ENCODE measurements around the gene NUP153.

NUP153 gene

DNA sequence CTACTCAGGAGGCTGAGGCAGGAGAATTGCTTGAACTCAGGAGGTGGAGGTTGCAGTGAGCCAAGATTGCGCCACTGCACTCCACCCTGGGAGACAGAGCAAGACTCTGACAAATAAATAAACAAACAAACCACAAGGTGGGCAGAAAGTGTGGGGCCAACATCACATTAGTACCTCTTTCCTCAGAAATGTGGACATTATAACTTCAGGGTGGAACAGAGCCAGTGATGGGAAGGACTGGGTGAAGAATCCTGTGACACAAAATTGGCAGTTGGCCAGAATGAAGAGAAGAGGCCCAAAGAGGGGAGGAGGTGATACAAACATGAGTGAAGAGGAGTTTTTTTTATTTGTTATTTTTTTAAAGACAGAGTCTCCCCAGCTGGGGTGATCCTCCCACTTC is 50.6 kb downstream of the NUP153 start:
- DNase-seq, result peak; percentile 23

DNA sequence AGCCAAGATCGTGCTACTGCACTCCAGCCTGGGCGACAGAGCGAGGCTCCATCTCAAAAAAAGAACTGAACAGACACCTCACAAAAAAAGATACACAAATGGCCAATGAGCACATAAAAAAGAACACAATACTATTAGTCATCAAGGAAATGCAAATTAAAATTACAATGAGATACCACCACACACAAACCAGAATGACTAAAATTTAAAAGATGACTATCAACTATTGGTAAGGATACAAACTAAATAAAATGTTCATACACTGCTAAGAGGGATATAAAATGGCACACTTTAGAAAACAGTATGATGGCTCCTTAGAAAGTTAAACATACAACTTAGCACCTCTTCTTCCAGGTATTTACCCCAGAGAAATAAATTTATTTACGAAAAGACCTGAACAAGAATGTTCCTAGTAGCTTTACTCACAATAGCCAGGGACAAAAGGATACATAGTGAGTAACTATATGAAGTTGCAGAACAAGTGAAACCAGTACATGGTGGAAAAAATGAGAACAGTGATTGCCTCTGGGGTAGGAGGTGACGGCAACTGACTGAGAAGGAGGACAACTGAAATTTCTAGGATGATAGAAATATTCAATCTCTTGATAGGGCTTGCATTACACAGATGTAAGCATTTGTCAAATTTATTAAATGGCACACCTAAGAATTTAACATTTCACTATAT is 53.4 kb downstream of the NUP153 start:
- no peak for DNase-seq

DNA sequence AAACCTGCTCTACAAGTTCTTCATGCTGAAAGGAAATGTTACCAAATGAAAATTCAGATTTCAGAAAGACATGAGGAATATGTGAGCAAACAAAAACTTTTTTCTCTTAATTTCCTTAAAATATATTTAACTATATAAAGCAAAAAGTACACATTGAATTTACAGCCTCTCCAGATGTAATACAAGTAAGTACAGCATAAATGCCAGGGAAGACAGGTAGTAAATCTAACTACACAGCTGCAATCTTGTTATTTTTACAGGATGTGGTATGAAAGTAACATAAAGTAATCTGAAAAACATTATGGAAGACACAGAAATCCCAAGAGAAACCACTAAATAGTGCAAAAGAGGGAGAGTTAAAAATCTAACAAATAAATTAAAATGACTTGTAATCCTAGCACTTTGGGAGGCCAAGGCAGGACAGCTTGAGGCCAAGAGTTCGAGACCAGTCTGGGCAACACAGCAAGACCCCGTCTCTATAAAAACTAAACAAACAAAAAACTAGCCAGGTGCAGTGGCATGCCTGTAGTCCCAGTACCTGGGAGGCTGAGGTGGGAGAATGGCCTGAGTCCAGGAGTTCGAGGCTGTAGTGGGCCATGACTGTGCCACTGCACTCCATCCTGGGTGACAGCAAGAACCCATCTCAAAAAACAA is 55.9 kb downstream of the NUP153 start:
- no peak for DNase-seq

DNA sequence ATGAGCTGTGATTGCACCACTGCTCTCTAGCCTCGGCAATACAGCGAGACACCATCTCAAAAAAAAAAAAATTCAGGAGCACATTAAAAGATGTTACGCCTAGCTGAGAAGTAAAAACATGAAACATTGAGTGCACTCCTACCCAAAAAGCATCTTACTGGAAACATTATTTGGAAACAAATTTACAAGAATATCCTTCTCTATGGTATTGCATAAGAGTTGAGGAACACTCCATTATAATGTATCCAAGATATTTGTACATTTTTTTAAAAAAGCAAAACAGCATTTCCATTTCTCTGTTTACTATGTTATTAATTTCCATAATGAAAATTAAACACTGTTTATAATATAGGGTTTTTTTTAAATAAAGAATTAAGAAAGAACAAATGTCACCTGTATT is 58.0 kb downstream of the NUP153 start:
- DNase-seq, result no peak

DNA sequence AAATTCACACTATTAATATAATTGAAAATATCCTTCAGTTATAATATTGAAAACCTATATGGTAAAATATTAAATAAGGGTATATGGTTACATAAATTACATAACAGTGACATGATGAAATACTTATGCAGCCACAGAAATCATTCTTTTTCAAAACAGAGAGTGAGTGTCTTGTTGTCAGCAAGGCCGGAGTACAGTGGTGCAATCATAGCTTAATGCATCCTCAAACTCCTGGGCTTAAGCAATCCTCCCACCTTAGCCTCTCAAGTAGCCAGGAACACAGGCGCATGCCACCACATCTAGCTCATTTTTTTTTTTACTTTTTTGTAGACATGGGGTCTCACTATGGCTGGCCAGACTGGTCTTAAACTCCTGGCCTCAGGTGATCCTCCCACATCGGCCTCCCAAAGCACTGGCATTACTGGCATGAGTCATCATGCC is 66.2 kb downstream of the NUP153 start:
- no peak for DNase-seq

DNA sequence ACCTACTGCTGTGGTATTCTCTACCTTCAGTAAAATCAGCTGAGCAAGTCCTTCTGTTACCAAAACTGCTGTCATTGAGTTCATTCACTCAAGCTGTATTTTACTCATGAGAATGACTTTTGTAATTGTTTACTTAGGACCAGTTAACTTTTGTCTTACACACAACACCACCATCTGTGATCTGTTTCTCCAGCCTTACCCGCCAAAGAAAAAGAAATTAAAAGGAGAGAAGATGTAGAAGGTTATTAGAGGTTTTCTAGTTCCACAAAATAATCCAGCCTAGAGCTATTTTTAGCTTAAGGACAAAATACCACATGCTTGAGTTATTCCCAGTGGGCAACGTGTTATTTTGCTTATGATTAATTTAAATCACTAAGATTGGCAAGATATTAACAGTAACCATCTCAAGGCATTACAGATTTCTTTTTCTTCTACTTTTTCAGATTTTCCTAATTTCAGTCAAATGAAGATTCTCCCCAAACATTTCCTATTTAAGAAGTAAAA is 68.5 kb downstream of the NUP153 start:
- no peak for DNase-seq

DNA sequence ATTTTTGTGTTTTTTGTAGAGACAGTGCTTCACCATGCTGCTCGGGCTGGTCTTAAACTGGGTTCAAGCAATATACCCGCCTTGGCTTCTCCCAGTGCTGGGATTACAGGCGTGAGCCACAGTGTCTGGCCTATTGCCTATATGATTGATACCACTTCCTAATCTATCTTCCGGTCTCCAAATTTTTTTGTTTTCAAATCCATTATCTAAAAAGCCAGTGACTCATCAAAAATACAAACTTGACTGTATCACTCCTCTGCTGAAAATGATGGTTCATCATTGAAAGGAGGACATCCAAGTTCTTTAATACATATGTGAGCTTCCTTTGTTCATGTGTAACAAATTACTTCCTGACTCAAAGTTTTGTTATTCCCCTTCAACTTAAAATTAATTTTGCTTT is 71.2 kb downstream of the NUP153 start:
- no peak for DNase-seq

DNA sequence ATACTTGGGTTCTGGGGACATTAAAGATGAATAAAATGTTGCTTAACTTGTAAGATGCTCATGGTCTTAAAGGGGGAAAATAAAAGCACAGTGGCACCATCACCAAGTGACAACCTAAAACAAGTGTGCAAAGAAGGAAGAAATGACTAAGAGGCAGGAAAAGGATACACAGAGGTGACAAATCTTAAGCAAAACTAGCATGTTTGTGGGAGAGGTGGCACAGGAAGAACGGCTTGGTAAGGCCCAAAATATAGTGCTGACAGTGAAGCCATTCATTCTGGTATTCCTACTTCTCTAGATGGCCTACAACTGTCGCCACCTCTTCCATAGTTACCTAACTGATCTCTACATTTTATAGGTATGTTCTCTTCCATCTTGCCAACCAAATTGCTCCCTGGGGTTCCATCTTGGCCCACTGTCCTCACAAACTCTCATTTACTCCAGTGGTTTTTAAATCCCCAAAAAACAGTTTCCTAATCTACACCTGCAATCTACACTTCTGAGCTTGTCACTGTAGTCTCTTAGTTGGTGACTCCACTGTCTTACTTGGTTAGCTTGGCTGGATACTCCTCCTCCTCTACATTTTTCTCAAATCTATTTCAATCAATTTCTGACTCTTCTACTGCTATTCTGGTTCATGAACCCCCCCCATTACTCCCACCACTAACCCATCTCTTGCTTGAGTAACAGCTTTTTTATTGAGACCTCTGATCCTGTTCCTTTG is 73.1 kb downstream of the NUP153 start:
- DNase-seq, result no peak

DNA sequence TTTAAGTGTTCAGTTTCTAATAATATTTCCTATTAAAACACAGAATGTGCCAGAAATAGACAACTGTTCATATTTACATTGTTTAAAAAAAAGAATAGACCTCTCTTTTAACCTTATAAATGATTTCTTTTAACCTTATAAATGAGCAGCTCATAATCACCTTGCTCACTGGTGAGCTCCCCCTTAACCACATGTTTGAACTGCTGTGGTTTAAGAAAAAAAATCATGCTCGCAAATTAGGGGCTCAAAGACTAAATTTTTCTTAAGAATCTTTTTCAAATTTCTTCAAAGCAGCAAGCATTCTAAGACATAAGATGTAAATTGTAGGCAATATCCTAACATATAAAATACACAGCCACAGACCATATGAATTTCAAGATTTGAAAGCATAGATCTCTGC is 73.8 kb downstream of the NUP153 start:
- no peak for DNase-seq

DNA sequence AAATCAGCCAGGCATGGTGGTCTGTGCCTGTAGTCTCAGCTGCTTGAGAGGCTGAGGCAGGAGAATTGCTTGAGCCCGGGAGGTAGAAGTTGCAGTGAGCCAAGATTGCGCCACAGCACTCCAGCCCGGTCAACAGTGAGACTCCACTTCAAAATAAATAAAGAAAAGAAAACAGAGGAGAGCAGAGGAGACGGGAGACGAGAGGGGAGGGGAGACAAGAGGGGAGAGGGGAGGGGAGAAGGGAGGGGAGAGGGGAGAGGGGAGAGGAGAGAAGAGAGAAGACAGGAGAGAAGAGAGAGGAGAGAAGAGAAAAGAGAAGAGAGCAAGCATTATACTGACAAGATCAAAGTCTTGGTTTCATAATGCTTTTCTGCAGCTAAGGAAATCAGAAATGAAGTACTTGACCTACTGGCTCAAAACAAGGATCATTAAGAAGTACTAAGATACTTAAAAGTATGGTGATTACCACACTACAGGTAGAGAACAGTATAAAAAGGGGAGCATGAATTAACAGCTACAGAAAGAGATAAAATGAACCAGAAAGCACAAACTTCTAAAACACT is 76.1 kb downstream of the NUP153 start:
- no peak for DNase-seq

DNA sequence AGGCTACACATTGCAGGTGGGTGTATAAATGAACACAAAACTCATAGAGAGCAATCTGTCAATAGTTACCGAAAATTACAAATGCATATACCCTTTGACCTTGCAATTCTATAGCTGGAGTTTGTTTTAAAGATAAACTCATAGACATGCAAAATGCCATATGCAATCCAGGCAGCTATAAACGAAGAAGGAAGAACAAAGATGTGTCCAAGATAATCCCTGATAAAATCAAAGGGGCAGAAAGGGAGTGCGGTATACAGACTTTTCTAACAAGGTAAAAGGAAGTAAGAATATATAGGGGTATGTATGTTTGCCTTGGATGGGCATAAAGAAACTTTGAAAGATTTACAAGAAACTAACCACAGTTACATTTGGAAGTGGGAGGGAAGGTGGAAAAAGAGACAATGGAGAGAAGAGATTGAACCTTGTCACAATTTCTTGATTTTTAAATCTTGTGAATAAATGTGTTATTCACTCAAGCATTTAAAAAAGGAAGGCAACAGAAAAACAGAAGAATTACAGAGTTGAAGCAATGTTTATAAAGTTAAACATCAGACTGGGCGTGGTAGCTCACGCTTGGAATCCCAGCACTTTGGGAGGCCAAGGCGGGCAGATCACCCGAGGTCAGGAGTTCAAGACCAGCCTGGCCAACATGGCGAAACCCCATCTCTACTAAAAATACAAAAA is 76.8 kb downstream of the NUP153 start:
- DNase-seq, result no peak

DNA sequence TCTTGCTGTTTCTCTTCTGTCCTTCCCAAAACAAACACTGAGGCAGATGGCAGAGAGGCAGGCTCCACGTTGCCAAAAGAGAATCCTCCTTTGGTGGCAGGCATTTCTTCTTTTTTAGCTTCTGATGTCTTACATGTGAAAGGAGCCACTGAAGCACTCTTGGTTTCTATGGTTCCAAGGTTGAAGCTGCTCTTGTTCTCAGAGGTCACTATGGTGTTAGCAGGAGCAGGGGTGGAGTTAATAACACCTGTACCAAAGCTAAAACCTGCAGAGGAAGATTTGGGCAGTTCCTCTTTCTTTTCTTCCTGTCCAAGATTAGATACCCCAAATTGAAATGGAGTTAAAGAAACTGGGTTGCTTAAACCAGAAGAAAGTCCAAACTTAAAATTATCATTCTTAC is 77.9 kb downstream of the NUP153 start:
- no peak for DNase-seq

DNA sequence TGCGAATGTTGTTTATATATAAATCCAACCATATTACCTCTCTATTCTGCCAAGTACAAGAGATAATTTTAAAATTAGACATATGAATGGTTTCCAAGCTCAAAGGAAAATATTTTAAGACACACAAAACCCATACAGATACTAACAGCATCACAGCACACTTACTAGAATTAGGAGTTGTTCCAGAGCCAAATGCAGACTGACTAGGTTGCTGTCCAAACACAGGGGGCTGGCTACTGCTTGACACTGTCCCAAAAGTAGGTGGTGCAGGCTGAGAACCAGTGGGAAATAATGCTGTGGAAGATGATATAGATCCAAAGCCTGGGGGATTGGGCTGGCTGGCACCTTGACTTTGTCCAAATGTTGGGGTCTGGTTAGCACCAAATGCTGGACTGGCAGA is 82.3 kb downstream of the NUP153 start:
- DNase-seq, result no peak

DNA sequence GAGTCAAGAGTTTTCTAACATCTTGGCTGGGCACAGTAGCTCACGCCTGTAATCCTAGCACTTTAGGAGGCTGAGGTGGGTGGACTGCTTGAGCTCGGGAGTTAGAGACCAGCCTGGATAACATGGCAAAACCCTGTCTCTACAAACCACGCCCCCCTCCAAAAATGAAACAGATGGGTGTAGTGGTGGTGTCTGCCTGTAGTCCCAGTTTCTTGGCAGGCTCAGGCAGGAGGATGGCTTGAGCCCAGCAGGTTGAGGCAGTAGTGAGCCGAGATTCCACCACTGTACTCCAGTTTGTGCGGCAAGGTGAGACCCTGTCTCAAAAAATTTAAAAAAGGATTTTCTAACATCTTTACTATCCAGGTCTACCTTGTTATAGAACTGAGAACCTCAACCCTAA is 84.6 kb downstream of the NUP153 start:
- no peak for DNase-seq

DNA sequence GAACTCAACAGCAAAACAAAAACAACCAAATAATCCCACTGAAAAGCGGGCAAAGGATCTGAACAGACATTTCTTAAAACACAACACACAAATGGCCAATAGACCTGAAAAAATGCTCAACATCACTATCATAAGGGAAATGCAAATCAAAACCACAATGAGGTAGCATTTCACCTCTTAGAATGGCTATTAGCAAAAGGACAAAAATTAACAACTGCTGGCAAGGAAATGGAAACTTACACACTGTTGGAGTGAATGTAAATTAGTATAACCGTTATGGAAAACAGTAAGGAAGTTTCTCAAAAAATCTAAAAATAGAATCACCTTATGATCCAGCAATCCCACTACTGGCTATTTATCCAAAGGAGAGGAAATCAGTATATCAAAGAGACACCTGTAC is 85.7 kb downstream of the NUP153 start:
- no peak for DNase-seq

DNA sequence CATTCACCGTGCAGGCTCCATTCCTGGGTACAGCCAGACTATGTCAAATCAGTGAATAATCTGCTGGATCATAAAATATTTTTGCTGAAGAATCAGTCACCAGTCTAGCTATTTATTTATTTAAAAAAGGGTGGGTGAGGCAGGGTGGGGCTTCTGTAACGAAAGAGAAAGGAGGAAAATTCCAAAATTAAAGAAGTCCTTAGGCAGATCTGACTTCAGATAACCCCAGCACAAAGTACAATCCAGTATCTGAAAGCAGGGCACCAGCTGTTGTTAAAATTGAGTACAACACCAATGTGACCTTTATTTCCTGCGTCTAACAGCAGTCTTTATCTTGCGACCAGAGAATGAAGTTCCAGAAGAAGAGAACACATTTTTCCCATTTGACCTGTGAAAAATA is 90.9 kb downstream of the NUP153 start:
- no peak for DNase-seq

DNA sequence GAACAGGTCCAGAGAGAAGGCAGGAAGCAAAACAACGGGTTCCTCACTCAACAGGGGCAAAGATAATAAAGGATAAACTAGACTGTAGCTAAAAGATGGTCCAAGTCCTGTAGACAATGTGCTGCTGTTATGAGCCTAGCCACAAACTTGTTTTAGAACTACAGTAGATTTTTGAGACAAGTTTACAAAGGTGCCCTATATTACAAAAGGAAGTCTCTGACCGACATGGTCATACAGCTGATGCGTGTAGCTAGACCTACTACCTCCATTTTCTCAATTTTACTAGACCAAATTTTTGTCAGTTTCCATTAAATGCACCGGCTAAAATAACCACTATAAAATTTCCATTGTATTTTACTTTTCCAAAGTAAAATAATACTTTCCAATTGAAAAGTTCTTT is 94.7 kb downstream of the NUP153 start:
- DNase-seq, result no peak

DNA sequence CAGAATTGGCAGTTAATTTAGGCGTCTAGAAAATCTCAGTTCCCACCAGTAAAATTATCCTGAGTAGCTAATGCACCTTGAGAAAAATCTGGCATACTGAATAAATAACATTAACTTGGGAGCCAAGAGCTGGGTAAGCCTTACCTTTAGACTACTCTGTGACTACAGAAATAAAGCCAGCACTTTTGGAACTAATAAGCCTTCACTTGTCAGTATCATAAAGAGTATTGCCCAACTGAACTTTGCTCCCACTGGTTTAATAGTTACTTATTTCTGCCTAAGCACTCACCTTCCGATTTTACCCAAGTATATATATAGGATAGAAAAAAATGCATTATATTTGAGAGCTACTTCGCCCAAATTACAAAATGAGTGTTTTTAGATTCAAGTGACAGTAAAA is 95.9 kb downstream of the NUP153 start:
- DNase-seq, result no peak

DNA sequence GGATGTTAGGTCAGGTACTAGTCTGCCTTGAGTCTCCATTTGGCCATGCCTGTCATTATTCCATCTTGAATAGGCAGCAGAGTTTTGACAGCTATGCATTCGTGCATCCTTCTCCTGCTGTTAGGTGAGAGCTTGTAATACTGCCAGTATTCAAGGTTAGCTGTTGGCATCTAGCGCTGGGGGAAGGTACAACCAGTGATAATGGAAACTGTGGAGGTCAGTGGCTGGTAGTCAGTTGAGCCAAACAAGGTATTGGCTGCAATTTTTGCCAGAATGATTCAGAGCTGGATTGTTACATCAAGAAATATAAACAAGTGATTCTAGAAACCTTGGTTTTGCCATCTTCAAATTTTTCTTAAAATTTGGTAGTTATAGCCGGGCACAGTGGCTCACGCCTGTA is 100.1 kb downstream of the NUP153 start:
- DNase-seq, result no peak

DNA sequence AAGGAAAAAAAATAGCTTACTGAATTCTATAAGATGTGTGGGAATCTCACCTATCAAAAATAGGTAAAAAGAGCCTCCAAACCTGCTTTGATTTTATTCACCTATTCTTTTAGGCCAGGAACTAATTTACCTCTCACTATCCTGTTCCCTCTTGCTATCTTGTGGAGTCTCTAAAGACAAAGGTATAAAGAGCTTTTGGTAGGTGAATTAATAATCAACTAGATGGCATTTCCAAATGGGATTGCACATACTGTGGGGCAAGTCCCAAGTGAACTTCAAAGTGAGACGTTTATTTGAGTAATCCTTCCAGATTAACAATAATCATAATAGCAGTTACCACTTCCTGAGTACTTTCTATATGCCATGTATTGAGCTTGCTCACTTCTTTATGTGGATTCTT is 103.8 kb downstream of the NUP153 start:
- no peak for DNase-seq

DNA sequence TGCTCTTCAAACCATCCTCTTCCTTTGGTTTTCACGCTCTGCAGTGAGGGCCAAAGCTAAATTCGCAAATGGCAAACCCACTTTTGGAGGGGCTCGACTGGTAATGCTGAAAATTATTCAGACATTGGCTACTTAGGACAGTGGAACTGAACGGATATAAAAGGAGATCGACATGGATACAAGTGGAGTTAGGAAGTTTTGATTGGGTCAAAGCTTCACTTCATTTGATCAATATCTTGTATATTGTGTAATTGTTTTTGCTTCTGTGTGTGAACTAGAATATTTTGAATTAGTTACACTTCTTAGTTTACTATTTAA is 105.4 kb downstream of the NUP153 start:
- DNase-seq, result peak; percentile 52

DNA sequence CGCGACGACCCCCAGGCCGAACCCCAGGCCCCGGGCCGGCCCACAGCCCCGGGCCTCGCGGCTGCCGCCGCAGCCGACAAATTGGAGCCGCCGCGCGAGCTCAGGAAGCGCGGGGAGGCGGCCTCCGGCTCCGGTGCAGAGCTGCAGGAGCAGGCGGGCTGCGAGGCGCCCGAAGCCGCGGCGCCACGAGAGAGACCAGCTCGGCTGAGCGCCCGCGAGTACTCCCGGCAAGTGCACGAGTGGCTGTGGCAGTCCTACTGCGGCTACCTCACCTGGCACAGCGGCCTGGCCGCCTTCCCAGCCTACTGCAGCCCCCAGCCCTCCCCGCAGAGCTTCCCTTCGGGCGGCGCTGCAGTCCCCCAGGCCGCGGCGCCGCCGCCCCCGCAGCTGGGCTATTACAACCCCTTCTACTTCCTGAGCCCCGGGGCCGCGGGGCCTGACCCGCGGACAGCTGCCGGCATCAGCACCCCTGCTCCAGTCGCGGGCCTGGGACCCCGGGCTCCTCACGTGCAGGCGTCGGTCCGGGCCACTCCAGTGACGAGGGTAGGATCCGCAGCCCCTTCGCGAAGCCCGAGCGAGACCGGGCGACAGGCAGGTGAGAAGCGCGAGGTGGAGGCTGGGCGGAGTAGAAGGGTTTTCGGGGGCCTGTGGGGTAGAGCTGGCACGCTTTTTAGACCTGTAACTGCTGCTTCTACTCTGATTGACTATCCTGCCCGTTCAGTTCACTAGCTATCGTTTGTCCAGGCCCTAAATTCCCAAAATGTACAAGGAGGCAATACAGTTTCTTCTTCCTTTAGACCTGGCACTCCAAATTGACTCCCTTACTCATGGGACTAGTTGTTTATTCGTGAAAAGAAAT is 106.0 kb downstream of the NUP153 start:
- peak; percentile 79 for DNase-seq
